H1 (cell line): Measurements from ENCODE around the gene SLC10A2. TPM values are rescaled to one million over a fixed set of nuclear protein-coding genes. Genes with fewer than 3 reads are reported as not detected.

Experiments
- CTCF ChIA-PET: fragments of 300-600 bp; sonication (Branson Sonifier 250); formaldehyde crosslinking; loops from one replicate; lab custom pipeline; 2021; ENCODE audit not compliant: partially characterized antibody; lab: Charles Lee
- POLR2A ChIA-PET: fragments of 300-600 bp; sonication (Branson Sonifier 250); formaldehyde crosslinking; loops from one replicate; lab custom pipeline; 2021; ENCODE audit warnings: inconsistent platforms; ENCODE audit not compliant: partially characterized antibody; lab: Charles Lee
- DNase-seq, 2 experiments: peaks; one replicate each; pipeline versions ENCODE4 v3.0.0 to v3.0.0-alpha.2; 2010 to 2022; ENCODE audit warnings: low spot score in 2 of 2, low read depth in 1 of 2, mixed read lengths in 1 of 2
- FAIRE-seq: peaks from 2 replicates; lab custom pipeline; 2011; peaks lifted over from hg19 to GRCh38; lab: Jason Lieb, UNC
- H2AFZ ChIP-seq: 2 replicates; pipeline ENCODE4 v1.8.1; 2012; ENCODE audit warnings: low read length, inconsistent platforms
- H2AK5ac ChIP-seq: 2 replicates; pipeline ENCODE4 v1.6.1; 2013; ENCODE audit warnings: low read depth, low read length
- H2BK120ac ChIP-seq: replicated peaks from 2 replicates; pipeline ENCODE3; 2013; ENCODE audit warnings: low read depth, low read length, inconsistent platforms
- H2BK12ac ChIP-seq: 2 replicates; pipeline ENCODE4 v1.6.1; 2013; ENCODE audit warnings: low read depth, low read length
- H2BK15ac ChIP-seq: 2 replicates; pipeline ENCODE4 v1.6.1; 2013; ENCODE audit warnings: low read length
- H2BK20ac ChIP-seq: 2 replicates; pipeline ENCODE4 v1.6.1; 2013; ENCODE audit warnings: low read length
- H2BK5ac ChIP-seq: 2 replicates; pipeline ENCODE4 v1.6.1; 2013; ENCODE audit warnings: low read depth, low read length
- H3K14ac ChIP-seq: 2 replicates; pipeline ENCODE4 v1.6.1; 2013; ENCODE audit warnings: inconsistent platforms; ENCODE audit not compliant: insufficient read length
- H3K18ac ChIP-seq: 2 replicates; pipeline ENCODE4 v1.6.1; 2013; ENCODE audit warnings: low read length; ENCODE audit errors: extremely low read depth
- H3K23ac ChIP-seq: 2 replicates; pipeline ENCODE4 v1.6.1; 2013; ENCODE audit warnings: inconsistent platforms; ENCODE audit not compliant: insufficient read length
- H3K23me2 ChIP-seq: 2 replicates; pipeline ENCODE4 v1.6.1; 2013; ENCODE audit warnings: low read depth, low read length
- H3K27ac ChIP-seq: 2 replicates; pipeline ENCODE4 v1.6.1; 2011; ENCODE audit warnings: low read depth, low read length, inconsistent platforms
- H3K27me3 ChIP-seq, 4 experiments: replicated peaks in 1 of 4; 1 replicate in 1 of 4; 2 replicates in 3 of 4; pipeline versions ENCODE4 v1.6.1 to v1.8.1; 2011 to 2013; ENCODE audit warnings: low read length in 3 of 4, mild to moderate bottlenecking in 3 of 4, inconsistent platforms in 2 of 4, mixed read lengths in 2 of 4, moderate library complexity in 1 of 4; ENCODE audit not compliant: control insufficient read depth in 3 of 4, insufficient read depth in 3 of 4; ENCODE audit errors: extremely low read depth in 1 of 4
- H3K36me3 ChIP-seq, 4 experiments: 2 replicates each; pipeline versions ENCODE4 v1.6.1 to v1.8.1; 2011 to 2013; ENCODE audit warnings: mild to moderate bottlenecking in 4 of 4, low read length in 3 of 4, moderate library complexity in 2 of 4, control low read depth in 1 of 4, inconsistent platforms in 1 of 4; ENCODE audit not compliant: insufficient read depth in 4 of 4, control insufficient read depth in 2 of 4
- H3K4ac ChIP-seq: replicated peaks from 2 replicates; pipeline ENCODE3; 2013; ENCODE audit warnings: low read length, low read depth, mixed read lengths, inconsistent platforms; ENCODE audit not compliant: insufficient read length
- H3K4me1 ChIP-seq, 4 experiments: replicated peaks in 1 of 4; 1 replicate in 1 of 4; 2 replicates in 3 of 4; pipeline versions ENCODE4 v1.6.1 to v1.8.1; 2011 to 2013; ENCODE audit warnings: low read length in 3 of 4, inconsistent platforms in 2 of 4, mixed read lengths in 1 of 4; ENCODE audit not compliant: insufficient read depth in 4 of 4, control insufficient read depth in 3 of 4
- H3K4me2 ChIP-seq, 2 experiments: 2 replicates each; pipeline versions ENCODE4 v1.6.1 to v1.8.1; 2011 to 2013; ENCODE audit warnings: low read depth in 2 of 2, low read length in 2 of 2, control low read depth in 1 of 2, inconsistent platforms in 1 of 2, mild to moderate bottlenecking in 1 of 2; ENCODE audit not compliant: insufficient read depth in 1 of 2
- H3K4me3 ChIP-seq, 4 experiments: fragments of 200-600, 300-600 bp in 1 of 4; sonication (generic), shearing (Covaris generic), sonication (Bioruptor Twin) in 1 of 4; 2 replicates each; pipeline versions ENCODE4 v1.5.1 to v1.8.1; 2011 to 2016; ENCODE audit warnings: low read length in 4 of 4, low read depth in 3 of 4, control low read depth in 2 of 4, inconsistent platforms in 2 of 4, mild to moderate bottlenecking in 2 of 4, mixed read lengths in 1 of 4, moderate library complexity in 1 of 4; ENCODE audit not compliant: insufficient read depth in 2 of 4; ENCODE audit errors: extremely low read depth in 1 of 4
- H3K56ac ChIP-seq: replicated peaks from 2 replicates; pipeline ENCODE3; 2013; ENCODE audit warnings: low read depth, mild to moderate bottlenecking, mixed read lengths, low read length, inconsistent platforms; ENCODE audit not compliant: insufficient read length
- H3K79me1 ChIP-seq: 2 replicates; pipeline ENCODE4 v1.6.1; 2013; ENCODE audit warnings: low read depth, low read length, control low read depth
- H3K79me2 ChIP-seq, 2 experiments: 2 replicates each; pipeline versions ENCODE4 v1.6.1 to v1.8.1; 2012 to 2013; ENCODE audit warnings: low read length in 2 of 2, mild to moderate bottlenecking in 2 of 2, inconsistent platforms in 1 of 2; ENCODE audit not compliant: insufficient read depth in 2 of 2, control insufficient read depth in 1 of 2
- H3K9ac ChIP-seq, 4 experiments: replicated peaks in 1 of 4; 1 replicate in 1 of 4; 2 replicates in 3 of 4; pipeline versions ENCODE4 v1.6.1 to v1.8.1; 2011 to 2013; ENCODE audit warnings: low read depth in 3 of 4, low read length in 3 of 4, control low read depth in 2 of 4, mild to moderate bottlenecking in 2 of 4, moderate library complexity in 2 of 4, inconsistent platforms in 1 of 4; ENCODE audit errors: extremely low read depth in 1 of 4
- H3K9me3 ChIP-seq, 2 experiments: 2 replicates each; pipeline versions ENCODE4 v1.6.1 to v1.8.1; 2012 to 2013; ENCODE audit warnings: mild to moderate bottlenecking in 2 of 2, moderate library complexity in 2 of 2, control low read depth in 1 of 2, inconsistent platforms in 1 of 2, low read depth in 1 of 2, low read length in 1 of 2, mixed read lengths in 1 of 2; ENCODE audit not compliant: insufficient read depth in 2 of 2
- H4K20me1 ChIP-seq, 2 experiments: replicated peaks in 1 of 2; 2 replicates each; pipeline versions ENCODE3 to v1.8.1; 2011 to 2013; ENCODE audit warnings: inconsistent platforms in 2 of 2, low read length in 2 of 2, mild to moderate bottlenecking in 1 of 2; ENCODE audit not compliant: insufficient read depth in 2 of 2, control insufficient read depth in 1 of 2
- H4K5ac ChIP-seq: 2 replicates; pipeline ENCODE4 v1.6.1; 2013; ENCODE audit warnings: low read length, low read depth, mixed read lengths, inconsistent platforms; ENCODE audit not compliant: insufficient read length
- H4K8ac ChIP-seq: 2 replicates; pipeline ENCODE4 v1.8.0; 2013; ENCODE audit warnings: mild to moderate bottlenecking, moderate library complexity, low read length, inconsistent platforms; ENCODE audit not compliant: insufficient read depth; ENCODE audit errors: extremely low read depth
- H4K91ac ChIP-seq: replicated peaks from 2 replicates; pipeline ENCODE3; 2013; ENCODE audit warnings: low read length, mixed read lengths, inconsistent platforms; ENCODE audit not compliant: insufficient read length
- ASH2L ChIP-seq: fragments of 200-600, 300-600 bp; sonication (generic); IDR thresholded peaks from one replicate; pipeline ENCODE4 v1.7.1; 2017; ENCODE audit warnings: low read length
- HDAC2 ChIP-seq, 2 experiments: fragments of 300-600 bp in 1 of 2; sonication (generic) in 1 of 2; IDR thresholded peaks; 2 replicates each; pipeline ENCODE4 v1.6.1; 2011 to 2012; ENCODE audit warnings: low read depth in 2 of 2, low read length in 2 of 2, mild to moderate bottlenecking in 2 of 2, moderate library complexity in 2 of 2, borderline replicate concordance in 1 of 2, inconsistent platforms in 1 of 2
- KDM5A ChIP-seq: fragments of 200-600 bp; IDR thresholded peaks from 2 replicates; pipeline ENCODE4 v1.7.1; 2012; ENCODE audit warnings: mild to moderate bottlenecking, low read length, inconsistent platforms, mixed read lengths
- SRF ChIP-seq: IDR thresholded peaks from 2 replicates; pipeline ENCODE4 v1.6.1; 2011; ENCODE audit warnings: mild to moderate bottlenecking, low read depth, low read length, moderate library complexity
- TAF1 ChIP-seq: IDR thresholded peaks from 2 replicates; pipeline ENCODE4 v1.6.1; 2011; ENCODE audit warnings: mild to moderate bottlenecking, low read depth, low read length
- TBP ChIP-seq: IDR thresholded peaks from 2 replicates; pipeline ENCODE4 v1.6.1; 2011; ENCODE audit warnings: low read depth, low read length, improper control_type of control experiment
- WGBS, 2 experiments: shearing (Covaris generic) in 1 of 2; methylation state at CpG; one replicate each; pipeline versions ENCODE4 v1.1.6 to v1.1.7; 2013 to 2015; ENCODE audit warnings: low lambda C conversion rate in 2 of 2, mixed read lengths in 2 of 2, inconsistent platforms in 1 of 2, low coverage in 1 of 2, missing lambda C conversion rate in 1 of 2; ENCODE audit not compliant: insufficient replicate concordance in 2 of 2, insufficient coverage in 1 of 2, insufficient read length in 1 of 2; ENCODE audit errors: extremely low coverage in 1 of 2, missing lambda C conversion rate in 1 of 2; 5-methylcytosine and 5-hydroxymethylcytosine counted together
- polyA plus RNA-seq, 7 experiments: library from polyadenylated mRNA; depleted of rRNA in 3 of 7; stranded (reverse) in 5 of 7; unstranded in 2 of 7; fragments of >200 nt in 5 of 7; fragments of 200-250 nt in 2 of 7; gene quantifications; 1 replicate in 5 of 7; 2 replicates in 1 of 7; 4 replicates in 1 of 7; pipeline versions ENCODE4 v1.2.1 to v1.2.3, GENCODE V29; 2011 to 2013; ENCODE audit warnings: missing spikeins in 2 of 7, mixed read lengths in 2 of 7
- total RNA-seq: library from RNA; stranded (reverse); fragmentation: NEBNext Ultra II Directional; extraction: Animal tissue kit (Norgen Biotek cat#: 25700); gene quantifications from 2 replicates; pipeline ENCODE4 v1.2.1, GENCODE V29; 2021
- TF ChIP-seq, protein P1 (sequence below): IDR thresholded peaks from 2 replicates; pipeline ENCODE4 v1.6.1; 2012; ENCODE audit warnings: inconsistent platforms

Gene SLC10A2
- total and polyA plus RNA-seq, 2 of the 8 experiments (the other 6 are each of a cell fraction or from before 2014, with no cell fraction given), result not detected

DNA sequence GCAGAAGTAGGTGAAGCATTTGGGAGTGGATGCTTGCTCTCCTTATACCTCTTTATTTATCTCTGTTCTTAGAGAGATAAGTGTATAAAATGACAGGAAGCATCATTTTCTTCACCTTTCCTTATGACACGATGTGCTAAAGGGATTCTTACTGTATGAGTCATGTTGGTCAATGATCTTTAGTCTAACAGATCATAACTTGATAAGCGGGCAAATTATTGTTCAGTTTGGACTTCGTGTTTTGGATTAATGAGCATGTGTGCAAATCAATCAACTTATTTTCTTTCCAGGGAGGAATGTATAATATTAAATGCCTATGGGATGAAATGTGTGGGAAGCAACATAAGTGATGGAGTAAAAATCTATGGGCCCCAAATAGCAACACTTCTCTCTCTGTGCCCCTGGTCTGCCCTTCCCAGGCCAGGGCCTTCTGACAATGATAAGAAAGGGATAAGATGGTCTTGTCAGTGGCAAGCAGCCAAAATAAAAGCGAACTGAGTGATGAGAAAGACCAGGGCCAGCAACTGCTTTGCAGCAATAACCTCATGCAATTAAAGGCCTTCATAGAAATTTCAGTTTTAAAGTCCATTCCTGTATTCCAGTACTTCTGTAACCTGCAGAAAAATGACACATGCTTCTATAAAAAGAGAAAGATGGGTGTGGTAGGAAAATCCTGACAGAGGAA, 61.4 kb downstream of the SLC10A2 start:
- Histone ChIP-seq H3K18ac (no peak overlapping the region), H4K8ac (no peak overlapping the region), H3K14ac (no peak overlapping the region), H3K4me1 (no peaks in the 10 kb centered on the region), H3K27me3 (peaks cover 0 to 1% (median 0%) of the 10 kb centered on the region in 4 experiments; a peak in 1 of 7 replicates), H3K36me3 (no peaks in the 10 kb centered on the region), H2BK12ac (no peak overlapping the region), H3K79me2 (no peaks in the 10 kb centered on the region), H4K5ac (no peak overlapping the region), H3K56ac (no peak overlapping the region), H3K79me1 (no peaks in the 10 kb centered on the region), H4K91ac (no peak overlapping the region), H4K20me1 (no peaks in the 10 kb centered on the region), H2BK20ac (no peak overlapping the region), H2AFZ (no peak overlapping the region), H2BK120ac (no peak overlapping the region), H3K27ac (no peak overlapping the region), H3K4me2 (no peak overlapping the region), H2BK15ac (no peak overlapping the region), H2BK5ac (no peak overlapping the region), H3K4ac (no peak overlapping the region), H3K23ac (no peak overlapping the region), H3K4me3 (no peak overlapping the region), H3K9ac (no peak overlapping the region), H3K9me3 (no peaks in the 10 kb centered on the region), H3K23me2 (no peaks in the 10 kb centered on the region), H2AK5ac (no peak overlapping the region)
- no peak for FAIRE-seq
- ChIA-PET CTCF (interaction anchor here (1.4 kb wide), 1 partner anchor 19 kb away, joined by 3 read pairs; no protein-coding TSS in a partner anchor), POLR2A (no interaction called here)
- DNase-seq, result no peak
- WGBS, 2 experiments, result 90% methylated on average over 4 of the region's 4 CpGs; no CpG with 5 or more reads in 1 of the 2 experiments
- no peak for TF ChIP-seq TAF1
- no peak for TF ChIP-seq SRF
- no peak for TF ChIP-seq TBP
- TF ChIP-seq HDAC2 (IDR thresholded peaks at IDR 0.05; ENCODE audit: borderline replicate concordance in 1 of 2, low read depth in 2 of 2, low read length in 2 of 2), result no peak
- no peak for TF ChIP-seq KDM5A
- TF ChIP-seq, protein P1, sequence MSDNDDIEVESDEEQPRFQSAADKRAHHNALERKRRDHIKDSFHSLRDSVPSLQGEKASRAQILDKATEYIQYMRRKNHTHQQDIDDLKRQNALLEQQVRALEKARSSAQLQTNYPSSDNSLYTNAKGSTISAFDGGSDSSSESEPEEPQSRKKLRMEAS, result no peak
- no peak for TF ChIP-seq ASH2L
